ENCODE results near the gene MISP.

The MISP gene

DNA sequence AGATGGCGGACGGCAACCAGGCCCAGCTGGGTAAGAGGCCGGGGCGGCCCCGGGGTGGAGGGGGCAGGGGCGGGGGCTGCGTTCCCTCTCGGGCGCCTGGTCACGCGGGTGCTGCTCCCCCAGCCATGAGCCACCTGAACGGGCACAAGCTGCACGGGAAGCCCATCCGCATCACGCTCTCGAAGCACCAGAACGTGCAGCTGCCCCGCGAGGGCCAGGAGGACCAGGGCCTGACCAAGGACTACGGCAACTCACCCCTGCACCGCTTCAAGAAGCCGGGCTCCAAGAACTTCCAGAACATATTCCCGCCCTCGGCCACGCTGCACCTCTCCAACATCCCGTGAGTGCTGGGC is 57.5 kb downstream of the MISP start:
- no peak for DNase-seq (ENCODE audit: low read depth)

DNA sequence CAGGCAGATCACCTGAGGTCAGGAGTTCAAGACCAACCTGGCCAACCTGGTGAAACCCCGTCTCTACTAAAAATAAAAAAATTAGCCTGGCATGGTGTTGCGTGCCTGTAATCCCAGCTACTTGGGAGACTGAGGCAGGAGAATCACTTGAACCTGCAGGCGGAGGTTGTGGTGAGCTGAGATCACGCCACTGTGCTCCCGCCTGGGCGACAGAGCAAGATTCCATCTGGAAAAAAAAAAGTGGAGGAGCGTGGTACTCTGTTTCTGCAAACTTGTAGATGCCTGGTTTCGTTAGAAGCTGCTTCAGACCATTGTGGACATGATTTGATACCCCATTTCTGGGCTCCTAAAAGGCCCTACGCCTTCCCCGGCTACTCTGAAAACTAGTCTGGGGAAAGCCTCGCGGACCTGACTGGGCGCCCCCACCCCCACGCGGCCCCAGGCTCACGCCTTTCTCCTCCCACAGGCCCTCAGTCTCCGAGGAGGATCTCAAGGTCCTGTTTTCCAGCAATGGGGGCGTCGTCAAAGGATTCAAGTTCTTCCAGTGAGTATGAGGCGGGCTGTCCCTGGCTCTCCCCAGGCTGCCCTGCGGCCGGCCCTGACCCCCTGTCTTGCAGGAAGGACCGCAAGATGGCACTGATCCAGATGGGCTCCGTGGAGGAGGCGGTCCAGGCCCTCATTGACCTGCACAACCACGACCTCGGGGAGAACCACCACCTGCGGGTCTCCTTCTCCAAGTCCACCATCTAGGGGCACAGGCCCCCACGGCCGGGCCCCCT is 59.4 kb downstream of the MISP start:
- DNase-seq (ENCODE audit: low read depth) = no peak

DNA sequence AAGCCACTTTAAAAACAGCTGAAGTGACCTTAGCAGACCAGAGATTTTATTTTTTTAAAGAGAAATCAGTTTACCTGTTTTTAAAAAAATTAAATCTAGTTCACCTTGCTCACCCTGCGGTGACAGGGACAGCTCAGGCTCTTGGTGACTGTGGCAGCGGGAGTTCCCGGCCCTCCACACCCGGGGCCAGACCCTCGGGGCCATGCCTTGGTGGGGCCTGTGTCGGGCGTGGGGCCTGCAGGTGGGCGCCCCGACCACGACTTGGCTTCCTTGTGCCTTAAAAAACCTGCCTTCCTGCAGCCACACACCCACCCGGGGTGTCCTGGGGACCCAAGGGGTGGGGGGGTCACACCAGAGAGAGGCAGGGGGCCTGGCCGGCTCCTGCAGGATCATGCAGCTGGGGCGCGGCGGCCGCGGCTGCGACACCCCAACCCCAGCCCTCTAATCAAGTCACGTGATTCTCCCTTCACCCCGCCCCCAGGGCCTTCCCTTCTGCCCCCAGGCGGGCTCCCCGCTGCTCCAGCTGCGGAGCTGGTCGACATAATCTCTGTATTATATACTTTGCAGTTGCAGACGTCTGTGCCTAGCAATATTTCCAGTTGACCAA is 60.1 kb downstream of the MISP start:
- DNase-seq (ENCODE audit: low read depth) = no peak

DNA sequence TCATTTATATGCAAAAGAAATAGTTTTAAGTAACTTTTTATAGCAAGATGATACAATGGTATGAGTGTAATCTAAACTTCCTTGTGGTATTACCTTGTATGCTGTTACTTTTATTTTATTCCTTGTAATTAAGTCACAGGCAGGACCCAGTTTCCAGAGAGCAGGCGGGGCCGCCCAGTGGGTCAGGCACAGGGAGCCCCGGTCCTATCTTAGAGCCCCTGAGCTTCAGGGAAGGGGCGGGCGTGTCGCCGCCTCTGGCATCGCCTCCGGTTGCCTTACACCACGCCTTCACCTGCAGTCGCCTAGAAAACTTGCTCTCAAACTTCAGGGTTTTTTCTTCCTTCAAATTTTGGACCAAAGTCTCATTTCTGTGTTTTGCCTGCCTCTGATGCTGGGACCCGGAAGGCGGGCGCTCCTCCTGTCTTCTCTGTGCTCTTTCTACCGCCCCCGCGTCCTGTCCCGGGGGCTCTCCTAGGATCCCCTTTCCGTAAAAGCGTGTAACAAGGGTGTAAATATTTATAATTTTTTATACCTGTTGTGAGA is 60.7 kb downstream of the MISP start:
- DNase-seq (ENCODE audit: low read depth) = no peak

DNA sequence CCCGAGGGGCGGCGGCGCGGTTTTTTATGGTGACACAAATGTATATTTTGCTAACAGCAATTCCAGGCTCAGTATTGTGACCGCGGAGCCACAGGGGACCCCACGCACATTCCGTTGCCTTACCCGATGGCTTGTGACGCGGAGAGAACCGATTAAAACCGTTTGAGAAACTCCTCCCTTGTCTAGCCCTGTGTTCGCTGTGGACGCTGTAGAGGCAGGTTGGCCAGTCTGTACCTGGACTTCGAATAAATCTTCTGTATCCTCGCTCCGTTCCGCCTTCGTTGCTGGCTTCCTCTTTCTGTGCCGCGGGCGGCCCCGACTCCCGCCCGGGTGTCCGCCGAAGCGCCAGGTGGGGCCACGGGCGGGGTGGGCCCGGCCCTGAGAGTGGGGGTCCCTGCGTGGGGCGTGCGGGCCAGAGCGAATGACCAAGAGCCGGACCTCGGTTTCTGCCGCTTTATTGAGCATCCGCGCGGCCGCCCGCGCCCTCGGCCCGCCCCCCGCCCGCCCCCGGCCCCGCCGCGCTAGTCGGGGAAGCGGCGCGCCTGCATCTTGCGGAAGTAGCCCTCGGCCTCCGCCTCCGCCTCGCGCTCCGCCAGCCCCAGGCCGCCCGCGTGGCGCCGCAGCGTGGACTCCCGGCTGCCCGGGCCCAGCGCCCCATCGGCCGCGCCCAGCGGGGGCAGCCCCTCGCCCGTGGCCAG is 61.3 kb downstream of the MISP start:
- DNase-seq (ENCODE audit: low read depth) = no peak

DNA sequence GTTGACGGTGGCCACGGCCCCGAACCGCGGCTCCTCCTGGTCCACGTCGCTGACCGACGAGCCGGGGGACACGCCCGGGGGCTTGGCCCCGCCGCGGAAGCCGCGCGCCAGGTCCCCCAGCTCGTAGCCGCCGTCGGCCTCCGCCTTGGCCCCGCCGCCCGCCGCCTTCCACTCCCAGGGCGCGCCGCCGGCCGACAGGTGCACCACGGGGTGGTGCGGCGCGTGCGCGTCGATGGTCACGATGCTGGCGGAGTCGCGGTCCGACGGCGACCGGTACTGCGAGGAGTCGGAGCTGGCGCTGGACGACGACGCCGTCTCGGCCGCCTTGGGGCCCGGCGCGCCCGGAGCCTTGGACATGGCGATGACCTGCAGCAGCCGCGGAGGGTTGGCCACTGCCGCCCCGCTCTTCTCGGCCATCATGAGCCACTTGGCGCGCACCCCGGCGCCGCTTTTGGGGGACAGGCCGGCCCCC is 61.9 kb downstream of the MISP start:
- no peak for DNase-seq (ENCODE audit: low read depth)

DNA sequence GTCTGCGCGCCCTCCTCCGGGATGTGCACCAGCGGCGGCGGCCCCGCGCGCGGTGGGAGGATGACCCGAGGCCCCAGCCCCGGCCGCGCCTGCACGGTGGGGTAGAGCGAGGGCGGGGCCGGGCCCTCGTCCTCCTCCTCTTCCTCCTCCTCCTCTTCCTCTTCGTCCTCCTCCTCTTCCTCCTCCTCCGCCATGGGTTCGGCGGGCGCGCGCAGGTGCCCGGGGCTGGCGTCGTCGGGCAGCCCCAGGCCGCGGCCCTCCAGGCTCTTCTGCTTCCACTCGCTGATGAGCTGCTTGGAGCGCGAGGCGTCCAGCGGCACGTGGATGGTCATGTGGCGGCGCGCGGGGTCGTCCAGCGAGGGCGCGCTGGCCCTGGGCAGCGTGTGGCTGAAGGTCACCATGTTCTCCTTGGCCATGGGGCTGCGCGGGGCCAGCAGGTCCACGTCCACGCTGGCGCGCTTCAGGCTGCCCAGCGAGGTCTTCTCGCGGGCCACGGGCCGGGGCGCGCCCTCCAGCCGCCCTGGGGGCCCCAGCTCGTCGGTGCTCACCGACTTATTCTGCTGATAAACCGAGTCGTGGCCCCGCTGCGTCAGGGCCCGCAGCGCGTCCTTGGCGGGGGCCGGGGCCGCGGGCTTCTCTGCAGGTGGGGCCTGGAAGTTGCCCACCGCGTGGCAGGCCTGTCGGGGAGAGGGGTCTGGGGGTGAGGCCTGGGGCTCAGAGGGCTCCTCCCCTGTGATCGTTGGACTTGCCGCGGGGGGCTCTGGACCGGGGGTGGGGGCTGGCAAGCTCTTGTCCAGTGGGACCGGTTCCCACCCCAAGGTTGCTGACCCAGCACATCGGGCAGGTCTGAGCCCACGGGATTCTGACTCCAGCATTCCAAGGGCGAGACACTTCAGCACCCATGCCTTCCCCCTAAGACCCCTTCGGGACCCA is 62.6 kb downstream of the MISP start:
- DNase-seq (ENCODE audit: low read depth) = no peak
